Neural cell (in vitro differentiated cells): ENCODE data around the gene ENTPD2. TPM values are rescaled to one million over a fixed set of nuclear protein-coding genes. Genes with fewer than 3 reads are reported as not detected.

Experiments used
- H2AFZ ChIP-seq: fragments of 200-600, 300-800 bp; sonication (generic), shearing (Covaris generic); 2 replicates; pipeline ENCODE4 v1.6.0; 2014; ENCODE audit warnings: low read depth, mild to moderate bottlenecking, antibody characterized with exemption, low read length, moderate library complexity
- H3F3A ChIP-seq: fragments of 200-600 bp; shearing (Covaris generic); 2 replicates; pipeline ENCODE4 v1.6.1; 2016; ENCODE audit warnings: mild to moderate bottlenecking, moderate library complexity, mixed read lengths, antibody characterized with exemption, low read length; ENCODE audit not compliant: insufficient read depth, poor library complexity, severe bottlenecking
- H3K27ac ChIP-seq: fragments of 200-600, 300-800 bp; sonication (generic), shearing (Covaris generic); 2 replicates; pipeline ENCODE4 v1.5.1; 2014; ENCODE audit warnings: mild to moderate bottlenecking, low read length, moderate library complexity
- H3K27me3 ChIP-seq: fragments of 300-800, 200-600 bp; sonication (generic), shearing (Covaris generic); 2 replicates; pipeline ENCODE4 v1.6.0; 2014; ENCODE audit warnings: mild to moderate bottlenecking, low read depth, low read length, moderate library complexity; ENCODE audit not compliant: insufficient read depth
- H3K36me3 ChIP-seq: fragments of 300-800, 200-600 bp; sonication (generic), shearing (Covaris generic); 2 replicates; pipeline ENCODE4 v1.5.1; 2014; ENCODE audit warnings: mild to moderate bottlenecking, antibody characterized with exemption, low read length, moderate library complexity; ENCODE audit not compliant: insufficient read depth
- H3K4me2 ChIP-seq: fragments of 300-800, 200-600 bp; sonication (generic), shearing (Covaris generic); 2 replicates; pipeline ENCODE4 v1.6.0; 2014; ENCODE audit warnings: mild to moderate bottlenecking, low read length
- H3K4me3 ChIP-seq: fragments of 300-800, 200-600 bp; sonication (generic), shearing (Covaris generic); 2 replicates; pipeline ENCODE4 v1.5.1; 2014; ENCODE audit warnings: mild to moderate bottlenecking, low read length, moderate library complexity
- H3K79me2 ChIP-seq: fragments of 200-600 bp; shearing (Covaris generic); replicated peaks from 2 replicates; pipeline ENCODE4 v1.6.0; 2014; ENCODE audit warnings: mild to moderate bottlenecking, low read length, moderate library complexity; ENCODE audit not compliant: insufficient read depth
- H3K9ac ChIP-seq: fragments of 300-800, 200-600 bp; sonication (generic), shearing (Covaris generic); 2 replicates; pipeline ENCODE4 v1.6.1; 2016; ENCODE audit warnings: mild to moderate bottlenecking, low read length, mixed read lengths
- H3K9me2 ChIP-seq: fragments of 200-600 bp; shearing (Covaris generic); 2 replicates; pipeline ENCODE4 v1.6.1; 2016; ENCODE audit warnings: mild to moderate bottlenecking, low read length, mixed read lengths; ENCODE audit not compliant: insufficient read depth
- H3K9me3 ChIP-seq: fragments of 200-600, 300-800 bp; sonication (generic), shearing (Covaris generic); 2 replicates; pipeline ENCODE4 v1.6.1; 2016; ENCODE audit warnings: mild to moderate bottlenecking, mixed run types, low read length, moderate library complexity, mixed read lengths
- H4K20me1 ChIP-seq: fragments of 200-600 bp; shearing (Covaris generic); 2 replicates; pipeline ENCODE4 v1.6.1; 2016; ENCODE audit warnings: mild to moderate bottlenecking, mixed run types; ENCODE audit not compliant: insufficient read depth
- EP300 ChIP-seq: fragments of 450-650 bp; conservative IDR thresholded peaks from 2 replicates; pipeline ENCODE4 v1.6.1; 2014; ENCODE audit warnings: antibody characterized with exemption, mild to moderate bottlenecking, moderate library complexity; ENCODE audit not compliant: poor library complexity, severe bottlenecking
- EZH2 ChIP-seq: fragments of 200-600, 300-800 bp; shearing (Covaris generic), sonication (generic); IDR thresholded peaks from 2 replicates; pipeline ENCODE4 v1.6.1; 2014; ENCODE audit warnings: antibody characterized with exemption, low read length, borderline replicate concordance, mild to moderate bottlenecking; ENCODE audit not compliant: insufficient read depth, poor library complexity, severe bottlenecking
- MXI1 ChIP-seq: fragments of 450-650 bp; conservative IDR thresholded peaks from 2 replicates; pipeline ENCODE4 v1.6.1; 2014; ENCODE audit warnings: antibody characterized with exemption, mild to moderate bottlenecking; ENCODE audit not compliant: poor library complexity, severe bottlenecking
- POLR2AphosphoS5 ChIP-seq: IDR thresholded peaks from 2 replicates; pipeline ENCODE4 v1.6.1; 2012
- RAD21 ChIP-seq: fragments of 450-650 bp; conservative IDR thresholded peaks from 2 replicates; pipeline ENCODE4 v1.6.1; 2014; ENCODE audit warnings: antibody characterized with exemption, mild to moderate bottlenecking, moderate library complexity
- SMC3 ChIP-seq: fragments of 450-650 bp; conservative IDR thresholded peaks from 2 replicates; pipeline ENCODE4 v1.6.1; 2014; ENCODE audit warnings: antibody characterized with exemption, mild to moderate bottlenecking, moderate library complexity; ENCODE audit not compliant: poor library complexity
- TAF1 ChIP-seq: IDR thresholded peaks from 2 replicates; pipeline ENCODE4 v1.6.1; 2012; ENCODE audit warnings: low read depth
- polyA plus RNA-seq: library from polyadenylated mRNA; depleted of rRNA; stranded (reverse); fragments of >200 nt; gene quantifications from 2 replicates; pipeline ENCODE4 v1.2.3, GENCODE V29; 2014
- TF ChIP-seq, protein P1 (sequence below): fragments of 450-650 bp; IDR thresholded peaks from 2 replicates; pipeline ENCODE4 v1.5.1; 2014; ENCODE audit warnings: antibody characterized with exemption, mild to moderate bottlenecking, moderate library complexity; ENCODE audit not compliant: poor library complexity, severe bottlenecking
- TF ChIP-seq, protein P2 (sequence below): IDR thresholded peaks from 2 replicates; pipeline ENCODE4 v1.6.1; 2012; ENCODE audit warnings: borderline replicate concordance

Gene ENTPD2
- polyA plus RNA-seq, 1 donor from 2014 or later: not detected

DNA sequence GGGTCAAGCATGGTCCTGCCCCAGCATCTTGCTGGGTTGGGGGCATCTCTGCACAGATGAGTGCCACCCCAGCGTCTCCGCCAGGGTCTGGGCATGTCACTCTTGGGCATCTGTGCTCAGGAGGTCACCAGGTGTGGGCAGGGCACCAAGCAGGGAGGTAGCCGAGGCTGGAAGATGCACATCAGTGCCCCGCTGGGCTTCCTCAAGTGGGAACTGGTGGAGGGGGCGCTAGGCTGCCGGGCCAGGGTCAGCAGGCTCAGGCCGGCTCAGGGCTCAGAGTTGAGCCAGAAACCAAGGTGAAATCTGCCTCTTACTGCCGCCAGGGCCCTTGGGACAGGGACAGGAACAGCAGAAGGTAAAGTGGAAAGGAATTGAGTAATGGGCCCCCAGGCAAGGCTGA is 17.9 kb downstream of the ENTPD2 start:
- no peak for TF ChIP-seq POLR2AphosphoS5
- no peak for TF ChIP-seq EZH2
- no peak for TF ChIP-seq SMC3
- TF ChIP-seq, protein P1, sequence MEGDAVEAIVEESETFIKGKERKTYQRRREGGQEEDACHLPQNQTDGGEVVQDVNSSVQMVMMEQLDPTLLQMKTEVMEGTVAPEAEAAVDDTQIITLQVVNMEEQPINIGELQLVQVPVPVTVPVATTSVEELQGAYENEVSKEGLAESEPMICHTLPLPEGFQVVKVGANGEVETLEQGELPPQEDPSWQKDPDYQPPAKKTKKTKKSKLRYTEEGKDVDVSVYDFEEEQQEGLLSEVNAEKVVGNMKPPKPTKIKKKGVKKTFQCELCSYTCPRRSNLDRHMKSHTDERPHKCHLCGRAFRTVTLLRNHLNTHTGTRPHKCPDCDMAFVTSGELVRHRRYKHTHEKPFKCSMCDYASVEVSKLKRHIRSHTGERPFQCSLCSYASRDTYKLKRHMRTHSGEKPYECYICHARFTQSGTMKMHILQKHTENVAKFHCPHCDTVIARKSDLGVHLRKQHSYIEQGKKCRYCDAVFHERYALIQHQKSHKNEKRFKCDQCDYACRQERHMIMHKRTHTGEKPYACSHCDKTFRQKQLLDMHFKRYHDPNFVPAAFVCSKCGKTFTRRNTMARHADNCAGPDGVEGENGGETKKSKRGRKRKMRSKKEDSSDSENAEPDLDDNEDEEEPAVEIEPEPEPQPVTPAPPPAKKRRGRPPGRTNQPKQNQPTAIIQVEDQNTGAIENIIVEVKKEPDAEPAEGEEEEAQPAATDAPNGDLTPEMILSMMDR: no peak
- TF ChIP-seq, protein P2, sequence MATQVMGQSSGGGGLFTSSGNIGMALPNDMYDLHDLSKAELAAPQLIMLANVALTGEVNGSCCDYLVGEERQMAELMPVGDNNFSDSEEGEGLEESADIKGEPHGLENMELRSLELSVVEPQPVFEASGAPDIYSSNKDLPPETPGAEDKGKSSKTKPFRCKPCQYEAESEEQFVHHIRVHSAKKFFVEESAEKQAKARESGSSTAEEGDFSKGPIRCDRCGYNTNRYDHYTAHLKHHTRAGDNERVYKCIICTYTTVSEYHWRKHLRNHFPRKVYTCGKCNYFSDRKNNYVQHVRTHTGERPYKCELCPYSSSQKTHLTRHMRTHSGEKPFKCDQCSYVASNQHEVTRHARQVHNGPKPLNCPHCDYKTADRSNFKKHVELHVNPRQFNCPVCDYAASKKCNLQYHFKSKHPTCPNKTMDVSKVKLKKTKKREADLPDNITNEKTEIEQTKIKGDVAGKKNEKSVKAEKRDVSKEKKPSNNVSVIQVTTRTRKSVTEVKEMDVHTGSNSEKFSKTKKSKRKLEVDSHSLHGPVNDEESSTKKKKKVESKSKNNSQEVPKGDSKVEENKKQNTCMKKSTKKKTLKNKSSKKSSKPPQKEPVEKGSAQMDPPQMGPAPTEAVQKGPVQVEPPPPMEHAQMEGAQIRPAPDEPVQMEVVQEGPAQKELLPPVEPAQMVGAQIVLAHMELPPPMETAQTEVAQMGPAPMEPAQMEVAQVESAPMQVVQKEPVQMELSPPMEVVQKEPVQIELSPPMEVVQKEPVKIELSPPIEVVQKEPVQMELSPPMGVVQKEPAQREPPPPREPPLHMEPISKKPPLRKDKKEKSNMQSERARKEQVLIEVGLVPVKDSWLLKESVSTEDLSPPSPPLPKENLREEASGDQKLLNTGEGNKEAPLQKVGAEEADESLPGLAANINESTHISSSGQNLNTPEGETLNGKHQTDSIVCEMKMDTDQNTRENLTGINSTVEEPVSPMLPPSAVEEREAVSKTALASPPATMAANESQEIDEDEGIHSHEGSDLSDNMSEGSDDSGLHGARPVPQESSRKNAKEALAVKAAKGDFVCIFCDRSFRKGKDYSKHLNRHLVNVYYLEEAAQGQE: no peak
- no peak for TF ChIP-seq RAD21
- TF ChIP-seq EP300: no peak
- no peak for TF ChIP-seq TAF1
- TF ChIP-seq MXI1: no peak
- H3K9ac ChIP-seq: no peak overlapping the region
- H3F3A ChIP-seq: no peaks in the 10 kb centered on the region

DNA sequence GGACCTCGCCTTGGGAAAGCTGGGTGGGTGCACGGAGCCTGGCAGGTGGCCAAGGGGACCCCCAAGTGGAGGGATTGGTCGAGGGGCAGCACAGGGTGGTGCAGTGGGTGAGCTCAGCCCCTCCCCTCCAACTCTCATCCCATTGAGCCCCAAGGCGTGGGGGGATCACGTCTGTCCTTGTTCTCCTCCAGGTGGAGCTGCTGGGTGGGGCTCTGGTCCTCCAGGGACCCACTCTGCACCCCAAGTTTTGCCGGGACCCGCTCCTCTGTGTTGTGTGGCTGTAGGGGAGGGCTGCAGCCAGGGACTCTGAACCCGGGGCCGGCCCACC is 18.4 kb downstream of the ENTPD2 start:
- Histone ChIP-seq H3K9me2 (no peaks in the 10 kb centered on the region), H4K20me1 (no peaks in the 10 kb centered on the region), H2AFZ (no peak overlapping the region), H3K4me2 (no peak overlapping the region), H3F3A (no peaks in the 10 kb centered on the region), H3K79me2 (no peaks in the 10 kb centered on the region), H3K9ac (no peak overlapping the region), H3K36me3 (no peaks in the 10 kb centered on the region), H3K4me3 (no peak overlapping the region), H3K27ac (no peak overlapping the region), H3K9me3 (no peaks in the 10 kb centered on the region), H3K27me3 (no peaks in the 10 kb centered on the region)
- TF ChIP-seq SMC3: peak; percentile 5
- TF ChIP-seq MXI1: no peak

More for the DNA sequence above, 17.9 kb downstream of the ENTPD2 start:
- no peak overlapping the region for H3K4me2 ChIP-seq
- no peaks in the 10 kb centered on the region for H3K36me3 ChIP-seq
- no peak overlapping the region for H3K27ac ChIP-seq
- no peaks in the 10 kb centered on the region for H3K9me2 ChIP-seq
- no peak overlapping the region for H2AFZ ChIP-seq
- no peaks in the 10 kb centered on the region for H3K27me3 ChIP-seq
- H3K4me3 ChIP-seq: no peak overlapping the region
- H4K20me1 ChIP-seq: no peaks in the 10 kb centered on the region
- H3K79me2 ChIP-seq: no peaks in the 10 kb centered on the region
- H3K9me3 ChIP-seq: no peaks in the 10 kb centered on the region
